ENCODE measurements around the gene TTLL10.
"Not testable (repeated sequence)": the region's sequence is repeated elsewhere in the genome, so short reads cannot be mapped to it uniquely, and the experiment has no call there.

TTLL10 gene

GRCh38 chr1:1171546-1172340 is 1.9 kb upstream of the TTLL10 start:
- no peak for DNase-seq (ENCODE audit: low read depth in 2 of 2)

- DNase-seq (ENCODE audit: low read depth in 2 of 2): no peak
These were observed 453 bp upstream of the TTLL10 start for GRCh38 chr1:1173061-1173792.

GRCh38 chr1:1175221-1176062 is 1.8 kb downstream of the TTLL10 start:
- no peak for DNase-seq (ENCODE audit: low read depth in 2 of 2)

DNA sequence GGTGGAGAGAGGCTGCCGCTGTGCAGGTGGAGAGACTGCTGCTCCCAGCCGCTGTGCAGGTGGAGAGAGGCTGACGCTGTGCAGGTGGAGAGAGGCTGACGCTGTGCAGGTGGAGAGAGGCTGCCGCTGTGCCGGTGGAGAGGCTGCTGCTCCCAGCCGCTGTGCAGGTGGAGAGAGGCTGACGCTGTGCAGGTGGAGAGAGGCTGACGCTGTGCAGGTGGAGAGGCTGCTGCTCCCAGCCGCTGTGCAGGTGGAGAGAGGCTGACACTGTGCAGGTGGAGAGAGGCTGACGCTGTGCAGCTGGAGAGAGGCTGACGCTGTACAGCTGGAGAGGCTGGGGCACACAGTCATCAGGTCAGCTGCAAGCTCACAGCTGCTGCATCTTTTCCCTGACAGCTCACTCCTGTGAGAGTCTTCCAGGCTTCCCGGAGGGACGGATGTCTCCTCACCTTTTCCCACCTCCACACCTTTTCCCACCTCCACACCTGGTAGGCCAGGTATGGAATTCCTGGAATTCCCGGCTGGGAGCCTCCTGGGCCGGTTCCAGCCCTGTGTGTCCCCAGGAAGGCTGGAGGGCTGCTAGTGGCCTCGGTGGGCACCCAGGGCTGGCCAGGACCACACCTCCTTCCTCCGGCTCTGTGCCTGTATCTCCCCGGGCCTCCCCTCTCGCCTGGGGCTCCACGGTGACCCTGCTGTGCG is 2.5 kb downstream of the TTLL10 start:
- not testable (repeated sequence) for DNase-seq (ENCODE audit: low read depth in 2 of 2)

DNA sequence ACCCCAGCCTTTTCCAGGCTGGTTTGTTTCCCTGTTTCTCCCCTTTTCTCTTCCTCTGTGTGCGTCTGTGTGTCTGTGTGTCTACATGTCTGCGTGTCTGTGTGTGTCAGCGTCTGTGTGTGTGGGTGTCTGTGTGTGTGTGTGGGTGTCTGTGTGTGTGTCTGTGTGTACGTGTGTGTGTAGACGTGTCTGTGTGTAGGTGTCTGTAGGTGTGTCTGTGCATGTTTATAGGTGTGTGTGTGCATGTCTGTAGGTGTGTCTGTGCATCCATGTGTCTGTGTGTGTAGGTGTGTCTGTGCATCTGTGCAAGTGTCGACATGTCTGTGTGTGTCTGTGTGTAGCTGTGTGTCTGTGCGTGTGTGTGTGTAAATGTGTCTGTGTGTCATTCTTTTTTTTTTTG is 3.3 kb downstream of the TTLL10 start:
- no peak for DNase-seq (ENCODE audit: low read depth in 2 of 2)

- DNase-seq (ENCODE audit: low read depth in 2 of 2): no peak
These were observed 3.9 kb downstream of the TTLL10 start for GRCh38 chr1:1177452-1178206.

GRCh38 chr1:1178794-1179331 is 5.2 kb downstream of the TTLL10 start:
- no peak for DNase-seq (ENCODE audit: low read depth in 2 of 2)

DNA sequence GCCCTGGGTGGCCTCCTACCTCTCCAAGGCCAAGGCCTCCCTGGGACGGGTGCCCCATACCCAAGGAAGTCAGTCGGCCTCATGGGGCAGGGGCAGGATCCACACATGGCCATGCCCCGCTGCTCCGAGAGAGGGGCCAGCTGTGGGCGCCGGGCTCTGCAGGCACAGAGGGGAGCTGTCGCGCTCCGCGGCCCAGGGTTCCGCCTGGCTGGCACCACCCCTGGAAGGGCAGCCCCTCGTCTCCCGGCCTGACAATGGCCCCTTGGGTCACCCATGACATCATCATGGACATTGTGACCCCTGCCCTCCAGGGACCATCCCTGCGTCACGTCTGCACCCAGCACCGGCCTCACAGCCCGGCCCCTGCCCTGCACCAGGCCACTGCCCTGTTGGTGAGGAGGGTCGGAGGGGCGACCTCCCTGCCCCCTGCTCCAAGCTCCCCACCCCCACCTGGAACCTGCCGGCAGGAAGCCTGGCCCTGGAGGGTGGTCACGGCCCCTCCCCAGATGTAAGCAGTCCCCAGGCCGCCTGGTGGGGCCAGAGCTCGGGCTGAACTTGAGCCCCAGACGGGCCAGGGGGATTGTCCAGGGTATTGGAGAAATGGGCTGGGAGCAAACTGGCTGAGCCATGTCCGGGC is 5.8 kb downstream of the TTLL10 start:
- no peak for DNase-seq (ENCODE audit: low read depth in 2 of 2)

DNA sequence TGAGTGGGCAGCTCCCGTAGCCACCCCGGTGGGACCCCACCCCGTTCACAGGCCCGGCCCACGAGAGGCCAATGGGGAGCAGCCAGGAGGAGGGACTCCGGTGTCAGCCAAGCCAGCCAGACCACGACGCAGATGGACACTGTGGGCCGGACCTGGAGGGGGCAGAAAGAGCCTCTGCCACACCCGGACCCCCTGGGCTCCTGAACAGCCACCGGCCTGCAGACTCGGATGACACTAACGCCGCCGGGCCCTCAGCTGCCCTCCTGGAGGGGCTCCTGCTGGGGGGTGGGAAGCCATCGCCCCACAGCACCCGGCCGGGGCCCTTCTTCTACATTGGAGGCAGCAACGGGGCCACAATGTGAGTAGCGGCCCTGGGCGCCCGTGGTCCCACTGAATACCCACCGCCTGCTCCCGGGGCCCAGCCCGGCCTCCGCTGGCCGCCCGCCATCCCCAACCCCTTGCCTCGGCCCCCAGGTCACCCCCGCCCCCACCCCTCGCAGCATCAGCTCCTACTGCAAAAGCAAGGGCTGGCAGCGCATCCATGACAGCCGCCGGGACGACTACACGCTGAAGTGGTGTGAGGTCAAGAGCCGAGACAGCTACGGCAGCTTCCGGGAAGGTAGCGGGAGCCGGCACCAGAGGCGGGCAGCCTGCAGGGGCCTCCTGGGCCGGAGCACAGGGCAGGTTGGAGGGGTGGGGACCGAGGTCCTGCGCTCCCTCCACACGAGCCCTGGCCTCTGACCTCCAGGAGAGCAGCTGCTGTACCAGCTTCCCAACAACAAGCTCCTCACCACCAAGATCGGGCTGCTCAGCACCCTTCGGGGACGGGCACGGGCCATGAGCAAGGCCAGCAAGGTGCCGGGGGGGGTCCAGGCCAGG is 6.5 kb downstream of the TTLL10 start:
- DNase-seq (ENCODE audit: low read depth in 2 of 2): no peak

DNA sequence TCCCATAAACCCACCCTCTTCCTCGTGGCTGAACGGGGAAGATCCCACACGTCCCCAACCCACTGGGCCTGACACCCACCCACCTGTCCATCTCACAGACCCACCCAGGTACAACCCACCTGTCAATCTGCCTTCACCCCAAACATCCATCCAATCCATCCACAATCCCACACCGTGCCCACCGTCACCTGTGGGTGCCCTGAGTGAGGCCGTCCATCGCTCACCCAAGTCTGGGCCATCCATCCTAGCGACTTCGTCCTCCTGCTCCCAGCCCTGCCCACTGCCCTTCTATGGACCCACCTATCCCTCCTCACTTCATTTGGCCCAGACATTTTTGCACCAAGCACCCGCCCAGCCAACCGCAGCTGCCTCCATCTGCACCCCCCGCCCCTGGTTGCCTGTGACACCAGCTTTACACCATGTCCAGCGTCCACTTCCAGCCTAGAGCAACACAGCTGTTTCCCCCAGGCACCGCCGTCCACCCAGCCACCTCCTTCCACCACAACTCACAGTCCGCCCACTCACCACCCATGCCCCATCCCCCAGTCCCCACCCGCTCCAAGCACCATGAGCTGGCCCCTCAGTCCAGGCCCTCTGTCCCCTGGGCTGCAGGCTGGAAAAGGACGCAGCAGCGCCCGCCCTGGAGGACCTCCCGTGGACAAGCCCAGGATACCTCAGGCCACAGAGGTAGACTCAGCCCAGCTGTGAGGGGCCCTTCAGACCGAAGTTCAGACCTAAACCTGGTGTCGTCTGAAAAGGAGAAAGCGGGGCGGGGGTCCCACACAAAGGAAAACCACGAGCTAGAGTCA is 7.7 kb downstream of the TTLL10 start:
- DNase-seq (ENCODE audit: low read depth in 2 of 2): no peak

- no peak for DNase-seq (ENCODE audit: low read depth in 2 of 2)
These were observed 8.3 kb downstream of the TTLL10 start for GRCh38 chr1:1181938-1182410.

- no peak for DNase-seq (ENCODE audit: low read depth in 2 of 2)
These were observed 9.0 kb downstream of the TTLL10 start for GRCh38 chr1:1182491-1183220.

DNA sequence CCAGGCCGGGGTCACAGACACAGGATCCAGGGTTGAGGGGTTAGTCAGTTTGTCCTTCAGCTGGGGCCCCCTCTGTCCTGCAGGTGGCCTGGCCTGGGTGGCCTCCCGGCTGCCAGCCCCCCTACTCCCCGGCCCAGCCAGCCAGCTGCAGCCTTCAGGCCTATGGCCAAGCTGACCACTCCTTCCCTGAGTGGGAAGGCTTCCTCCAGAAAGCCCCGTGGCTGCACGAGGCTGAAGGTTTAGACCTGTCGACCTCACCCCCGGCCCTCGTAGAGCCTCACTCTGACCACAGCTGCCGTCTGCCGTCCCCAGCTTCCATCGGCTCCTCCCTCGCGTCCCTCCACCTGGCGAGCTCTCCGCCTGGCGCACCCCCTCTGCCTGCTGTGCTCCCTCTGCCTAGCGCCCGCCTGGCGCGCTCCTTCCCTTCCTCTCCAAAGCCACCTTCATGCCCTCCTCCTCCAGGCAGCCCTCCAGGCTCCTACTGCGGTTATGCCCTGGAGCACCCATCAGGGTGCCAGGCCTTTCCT is 9.6 kb downstream of the TTLL10 start:
- DNase-seq (ENCODE audit: low read depth in 2 of 2): no peak

DNA sequence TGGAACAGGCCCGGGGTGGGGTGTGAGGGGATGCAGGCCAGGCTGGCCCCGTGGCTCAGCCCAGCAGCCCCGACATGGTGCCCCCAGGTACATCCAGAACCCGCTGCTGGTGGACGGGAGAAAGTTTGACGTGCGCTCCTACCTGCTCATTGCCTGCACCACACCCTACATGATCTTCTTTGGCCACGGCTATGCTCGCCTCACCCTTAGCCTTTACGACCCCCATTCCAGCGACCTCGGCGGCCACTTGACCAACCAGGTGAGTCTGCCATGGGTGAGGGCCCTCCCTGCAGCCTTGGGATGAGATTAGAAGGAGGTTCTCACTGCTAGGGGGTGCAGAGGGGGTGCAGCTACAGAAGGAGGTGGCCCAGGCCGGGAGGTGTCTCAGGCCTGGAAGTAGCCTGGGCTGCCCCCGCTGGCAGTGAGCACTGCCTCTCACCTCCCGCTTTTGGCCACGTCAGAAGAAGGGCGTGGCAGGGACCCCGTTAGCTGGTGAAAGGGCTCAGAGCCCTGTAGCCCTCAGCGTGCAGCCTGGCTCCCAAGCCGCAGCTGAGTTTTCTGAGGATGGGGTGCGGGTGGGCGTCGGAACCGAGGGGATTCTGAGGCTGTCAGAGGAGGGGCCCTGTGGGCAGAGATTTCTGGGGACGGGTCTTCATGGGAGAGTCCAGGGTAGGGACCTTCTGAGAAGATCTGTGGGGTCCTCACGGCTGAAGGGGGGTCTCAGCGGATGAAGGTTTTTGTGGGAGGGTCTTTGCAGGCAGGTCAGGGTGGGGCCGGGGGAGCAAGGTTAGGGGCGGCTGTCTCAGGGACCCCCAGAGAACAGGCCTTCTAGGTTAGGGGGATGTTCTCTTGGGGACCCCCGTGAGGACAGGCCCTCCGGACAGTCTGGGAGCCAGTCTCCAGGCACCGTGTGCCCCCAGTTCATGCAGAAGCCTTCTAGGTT is 10.4 kb downstream of the TTLL10 start:
- DNase-seq (ENCODE audit: low read depth in 2 of 2): no peak

GRCh38 chr1:1185101-1185765 is 11.6 kb downstream of the TTLL10 start:
- no peak for DNase-seq (ENCODE audit: low read depth in 2 of 2)

DNA sequence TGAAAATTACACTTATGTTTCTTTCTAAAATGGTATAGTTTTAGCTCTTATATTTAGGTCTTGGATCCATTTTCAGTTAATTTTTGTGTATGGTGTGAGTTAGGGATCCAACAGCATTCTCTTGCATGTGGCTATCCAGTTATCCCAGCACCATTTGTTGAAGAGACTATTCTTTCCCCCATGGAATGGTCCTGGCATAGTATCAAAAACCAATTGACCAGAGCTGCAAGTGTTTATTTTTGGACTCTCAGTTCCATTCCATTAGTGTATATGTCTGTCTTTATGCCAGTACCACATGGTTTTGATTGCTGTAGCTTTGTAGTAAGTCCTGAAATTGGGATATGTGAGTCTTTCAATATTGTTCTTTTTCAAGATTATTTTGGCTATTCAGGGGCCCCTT is 14.3 kb downstream of the TTLL10 start:
- no peak for DNase-seq (ENCODE audit: low read depth in 2 of 2)

All from stimulated activated CD8-positive, alpha-beta memory T cell treated with anti-CD3 and anti-CD28 coated beads, Interleukin-7, amount 100 ng/mL, for 1 hour (primary cell).